Mucosa of gallbladder (tissue), 1 donor: ENCODE measurements around the gene SNCAIP. TPM values are rescaled to one million over a fixed set of nuclear protein-coding genes. Genes with fewer than 3 reads are reported as not detected.

ENCODE experiments used
- DNase-seq: peaks from one replicate; pipeline ENCODE4 v3.0.0-alpha.2; 2020; ENCODE audit warnings: low spot score
- total RNA-seq: library from RNA; stranded (reverse); gene quantifications from one replicate; pipeline ENCODE4 v1.2.1, GENCODE V29; 2021
- donor health status: DM: no; HTN: no; CAD: no.

The SNCAIP gene
- total RNA-seq, 1 donor from 2014 or later = 2.4 TPM

- DNase-seq = peak; percentile 36
These were observed 188.4 kb downstream of the SNCAIP start for GRCh38 chr5:122500245-122501088.

GRCh38 chr5:122501089-122501435 is 189.0 kb downstream of the SNCAIP start:
- DNase-seq = no peak

- no peak for DNase-seq
These were observed 195.0 kb downstream of the SNCAIP start for GRCh38 chr5:122507045-122507444.

- no peak for DNase-seq
These were observed 195.5 kb downstream of the SNCAIP start for GRCh38 chr5:122507581-122507980.

GRCh38 chr5:122508623-122509022 is 196.6 kb downstream of the SNCAIP start:
- DNase-seq = no peak

Other genes with a start within 250 kb of the SNCAIP start
- 9.9 TPM for gene LOX, start 234.0 kb upstream of the SNCAIP start, total RNA-seq
- gene ZNF474, start 182.7 kb upstream of the SNCAIP start, total RNA-seq = 0.29 TPM